Endothelial cell of umbilical vein (primary cell): ENCODE measurements around the gene PCBP4. TPM values are rescaled to one million over a fixed set of nuclear protein-coding genes. Genes with fewer than 3 reads are reported as not detected.
A peak's percentile ranks its signal among the peaks of the same experiment; 100 is the strongest.

Source experiments
- BruUV-seq: library from RNA; stranded (reverse); fragments of 400-500 nt; replicated peaks from 2 replicates; lab custom pipeline; 2021; lab: Mats Ljungman, UMichigan
- CTCF ChIA-PET: fragments of 300-600, 350-600 bp; sonication (Branson Sonifier 250); formaldehyde crosslinking; loops from one replicate; lab custom pipeline; 2021; ENCODE audit warnings: antibody characterized with exemption, inconsistent platforms; lab: Charles Lee
- POLR2A ChIA-PET: fragments of 300-600, 350-600 bp; sonication (Branson Sonifier 250); formaldehyde crosslinking; loops from one replicate; lab custom pipeline; 2021; ENCODE audit warnings: antibody characterized with exemption, inconsistent platforms; lab: Charles Lee
- DNase-seq: peaks from one replicate; pipeline ENCODE4 v3.0.0-alpha.2; 2011; ENCODE audit warnings: low read depth, low spot score
- FAIRE-seq: peaks from 2 replicates; lab custom pipeline; 2011; peaks lifted over from hg19 to GRCh38; lab: Jason Lieb, UNC
- H2AFZ ChIP-seq: 2 replicates; pipeline ENCODE4 v1.6.0; 2012; ENCODE audit warnings: low read depth, low read length, control low read depth, inconsistent platforms
- H3K27ac ChIP-seq: 2 replicates; pipeline ENCODE4 v1.5.1; 2011; ENCODE audit warnings: low read depth, mild to moderate bottlenecking, control low read depth, low read length, moderate library complexity; ENCODE audit not compliant: insufficient read depth
- H3K27me3 ChIP-seq, 2 experiments: 2 replicates each; pipeline versions ENCODE4 v1.6.0 to v1.6.1; 2011; ENCODE audit warnings: low read length in 2 of 2, mixed read lengths in 1 of 2; ENCODE audit not compliant: control insufficient read depth in 2 of 2, insufficient read depth in 2 of 2
- H3K36me3 ChIP-seq, 2 experiments: 2 replicates in 1 of 2; 3 replicates in 1 of 2; pipeline ENCODE4 v1.5.1; 2011; ENCODE audit warnings: low read length in 2 of 2, mild to moderate bottlenecking in 1 of 2, moderate library complexity in 1 of 2; ENCODE audit not compliant: control insufficient read depth in 2 of 2, insufficient read depth in 2 of 2; ENCODE audit errors: extremely low read depth in 1 of 2
- H3K4me1 ChIP-seq: 3 replicates; pipeline ENCODE4 v1.5.1; 2011; ENCODE audit warnings: mild to moderate bottlenecking, low read length; ENCODE audit not compliant: control insufficient read depth, insufficient read depth; ENCODE audit errors: extremely low read depth
- H3K4me2 ChIP-seq: 2 replicates; pipeline ENCODE4 v1.6.1; 2011; ENCODE audit warnings: low read length, control low read depth, mixed read lengths; ENCODE audit not compliant: insufficient read depth
- H3K4me3 ChIP-seq, 3 experiments: fragments of 200-600 bp in 1 of 3; sonication (generic), shearing (Covaris generic) in 1 of 3; replicated peaks in 1 of 3; 2 replicates each; pipeline ENCODE4 v1.5.1; 2011 to 2016; ENCODE audit warnings: control low read depth in 3 of 3, low read length in 3 of 3, mild to moderate bottlenecking in 2 of 3, inconsistent platforms in 1 of 3, low read depth in 1 of 3, moderate library complexity in 1 of 3; ENCODE audit not compliant: insufficient read depth in 1 of 3
- H3K79me2 ChIP-seq: 2 replicates; pipeline ENCODE4 v1.6.0; 2012; ENCODE audit warnings: low read length, inconsistent platforms; ENCODE audit not compliant: control insufficient read depth, insufficient read depth
- H3K9ac ChIP-seq: replicated peaks from 2 replicates; pipeline ENCODE3; 2011; ENCODE audit warnings: low read length, control low read depth; ENCODE audit not compliant: insufficient read depth; ENCODE audit errors: extremely low read depth
- H3K9me1 ChIP-seq: replicated peaks from 3 replicates; pipeline ENCODE4 v1.6.0; 2011; ENCODE audit warnings: mild to moderate bottlenecking, low read length; ENCODE audit not compliant: control insufficient read depth, insufficient read depth; ENCODE audit errors: extremely low read depth
- H3K9me3 ChIP-seq: replicated peaks from 2 replicates; pipeline ENCODE4 v1.5.1; 2012; ENCODE audit warnings: low read length, inconsistent platforms; ENCODE audit not compliant: control insufficient read depth, insufficient read depth
- H4K20me1 ChIP-seq: replicated peaks from 2 replicates; pipeline ENCODE3; 2011; ENCODE audit warnings: mild to moderate bottlenecking, low read length; ENCODE audit not compliant: control insufficient read depth, insufficient read depth; ENCODE audit errors: extremely low read depth
- EZH2 ChIP-seq: IDR thresholded peaks from 2 replicates; pipeline ENCODE4 v1.6.1; 2012; ENCODE audit warnings: borderline replicate concordance, low read depth, mild to moderate bottlenecking, moderate library complexity, low read length, inconsistent platforms; ENCODE audit not compliant: severe bottlenecking
- GATA2 ChIP-seq: IDR thresholded peaks from 2 replicates; pipeline ENCODE4 v1.7.0; 2011; ENCODE audit warnings: low read depth, mild to moderate bottlenecking, moderate library complexity, mixed read lengths, low read length; ENCODE audit not compliant: insufficient read length, insufficient read depth
- MYC ChIP-seq: IDR thresholded peaks from one replicate; pipeline ENCODE4 v1.6.1; 2011; ENCODE audit warnings: mild to moderate bottlenecking, low read depth, low read length
- POLR2A ChIP-seq: IDR thresholded peaks from 2 replicates; pipeline ENCODE4 v1.6.1; 2012; ENCODE audit warnings: low read depth, mild to moderate bottlenecking, control low read depth, low read length
- POLR2AphosphoS5 ChIP-seq: IDR thresholded peaks from 2 replicates; pipeline ENCODE4 v1.6.1; 2012; ENCODE audit warnings: low read depth, mild to moderate bottlenecking, control low read depth, low read length, moderate library complexity; ENCODE audit not compliant: insufficient read depth
- dilution Hi-C: fragments of 300-500 bp; cut with MboI; formaldehyde crosslinking; loops from one replicate; pipeline ENCODE4 v1.15.0; 2019; ENCODE audit warnings: low sequenced_read_pairs; ENCODE audit not compliant: extremely low pct_ligation_motif_present
- intact Hi-C: fragments of 100-400 bp; cut with micrococcal nuclease; formaldehyde crosslinking; loops from one replicate; pipeline ENCODE4 v1.10.0; 2022
- polyA plus RNA-seq, 4 experiments: library from polyadenylated mRNA; depleted of rRNA in 3 of 4; stranded (reverse) in 3 of 4; unstranded in 1 of 4; fragments of >200 nt; gene quantifications; 2 replicates each; pipeline versions ENCODE4 v1.2.1 to v1.2.3, GENCODE V29; 2011 to 2012; ENCODE audit warnings: missing spikeins in 1 of 4
- total RNA-seq: library from RNA; stranded (reverse); gene quantifications from 2 replicates; pipeline ENCODE4 v1.2.3, GENCODE V29; 2021
- TF ChIP-seq, protein P1 (sequence below), 2 donors: IDR thresholded peaks; 1 replicate in 1 of 2; 2 replicates in 1 of 2; pipeline ENCODE4 v1.5.1; 2011; ENCODE audit warnings: low read length in 2 of 2, mild to moderate bottlenecking in 2 of 2, moderate library complexity in 2 of 2, control low read depth in 1 of 2, inconsistent platforms in 1 of 2, low read depth in 1 of 2; ENCODE audit not compliant: insufficient read depth in 1 of 2; ENCODE audit errors: extremely low read depth in 1 of 2

Gene PCBP4
- total and polyA plus RNA-seq, 2 donors (not counting 3 experiments of a cell fraction or from before 2014, with no cell fraction given) = 46.5 to 63.1 TPM

DNA sequence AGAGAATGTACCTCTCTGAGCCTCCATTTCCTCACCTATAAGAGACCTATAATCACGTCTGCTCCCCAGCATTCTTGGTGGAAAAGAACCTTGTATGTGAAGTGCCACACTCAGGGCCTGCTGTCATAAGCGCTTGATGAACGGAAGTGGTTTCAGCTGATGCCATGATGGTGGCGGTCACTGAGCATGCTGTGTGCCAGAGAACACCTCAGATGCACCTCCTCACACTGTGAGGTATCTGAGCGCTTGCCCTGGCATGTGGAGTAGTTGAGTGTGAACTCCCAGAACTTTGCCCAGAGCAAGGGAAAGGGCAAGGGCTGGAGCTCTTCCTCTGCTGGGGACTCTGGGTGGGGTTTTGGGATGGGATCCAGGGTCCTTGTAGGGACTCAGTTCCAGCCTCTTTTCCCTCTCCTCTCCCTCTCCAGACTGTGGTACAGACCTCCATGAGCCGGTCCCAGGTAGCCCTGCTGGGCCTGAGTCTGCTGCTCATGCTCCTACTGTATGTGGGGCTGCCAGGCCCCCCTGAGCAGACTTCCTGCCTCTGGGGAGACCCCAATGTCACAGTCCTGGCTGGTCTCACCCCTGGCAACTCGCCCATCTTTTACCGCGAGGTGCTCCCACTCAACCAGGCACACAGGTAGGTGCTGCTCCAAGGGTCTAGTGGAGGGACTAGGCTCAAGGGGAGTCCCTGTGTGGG, 10.3 kb upstream of the PCBP4 start:
- CTCF ChIA-PET = no interaction called here
- POLR2A ChIA-PET = interaction anchor here (0.6 kb wide), 1 partner anchor 15 kb away, joined by 6 read pairs; no protein-coding TSS in a partner anchor
- FAIRE-seq = no peak
- Histone ChIP-seq H3K4me1 (peaks cover 29% of the 10 kb centered on the region), H3K27me3 (no peaks in the 10 kb centered on the region), H3K79me2 (no peaks in the 10 kb centered on the region), H3K9me3 (no peaks in the 10 kb centered on the region), H2AFZ (no peak overlapping the region), H3K4me3 (no peak overlapping the region), H4K20me1 (no peaks in the 10 kb centered on the region), H3K9ac (no peak overlapping the region), H3K27ac (no peak overlapping the region), H3K9me1 (no peaks in the 10 kb centered on the region), H3K4me2 (no peak overlapping the region), H3K36me3 (no peaks in the 10 kb centered on the region)
- no TSS peak for BruUV-seq
- dilution Hi-C loops = no loop called here
- intact Hi-C loops = no loop called here
- no peak for DNase-seq
- TF ChIP-seq GATA2 = no peak
- TF ChIP-seq POLR2AphosphoS5 = no peak
- TF ChIP-seq MYC = no peak
- TF ChIP-seq POLR2A = no peak

GRCh38 chr3:51975852-51976549, 8.7 kb upstream of the PCBP4 start:
- FAIRE-seq (peak; percentile 70), DNase-seq (peak; percentile 65)
- no peak overlapping the region for H2AFZ ChIP-seq
- no peaks in the 10 kb centered on the region for H3K36me3 ChIP-seq
- H3K79me2 ChIP-seq = no peaks in the 10 kb centered on the region
- no peak overlapping the region for H3K27ac ChIP-seq
- no peaks in the 10 kb centered on the region for H3K9me3 ChIP-seq
- POLR2A ChIA-PET = no interaction called here
- BruUV-seq = no TSS peak
- H3K4me2 ChIP-seq = peak overlapping the region; percentile 67
- no peaks in the 10 kb centered on the region for H4K20me1 ChIP-seq
- H3K4me3 ChIP-seq = peak overlapping the region in 2 of 3 experiments; percentile 47 to 53
- TF ChIP-seq GATA2 (no peak), EZH2 (no peak), POLR2AphosphoS5 (no peak), MYC (no peak)
- TF ChIP-seq, protein P1, sequence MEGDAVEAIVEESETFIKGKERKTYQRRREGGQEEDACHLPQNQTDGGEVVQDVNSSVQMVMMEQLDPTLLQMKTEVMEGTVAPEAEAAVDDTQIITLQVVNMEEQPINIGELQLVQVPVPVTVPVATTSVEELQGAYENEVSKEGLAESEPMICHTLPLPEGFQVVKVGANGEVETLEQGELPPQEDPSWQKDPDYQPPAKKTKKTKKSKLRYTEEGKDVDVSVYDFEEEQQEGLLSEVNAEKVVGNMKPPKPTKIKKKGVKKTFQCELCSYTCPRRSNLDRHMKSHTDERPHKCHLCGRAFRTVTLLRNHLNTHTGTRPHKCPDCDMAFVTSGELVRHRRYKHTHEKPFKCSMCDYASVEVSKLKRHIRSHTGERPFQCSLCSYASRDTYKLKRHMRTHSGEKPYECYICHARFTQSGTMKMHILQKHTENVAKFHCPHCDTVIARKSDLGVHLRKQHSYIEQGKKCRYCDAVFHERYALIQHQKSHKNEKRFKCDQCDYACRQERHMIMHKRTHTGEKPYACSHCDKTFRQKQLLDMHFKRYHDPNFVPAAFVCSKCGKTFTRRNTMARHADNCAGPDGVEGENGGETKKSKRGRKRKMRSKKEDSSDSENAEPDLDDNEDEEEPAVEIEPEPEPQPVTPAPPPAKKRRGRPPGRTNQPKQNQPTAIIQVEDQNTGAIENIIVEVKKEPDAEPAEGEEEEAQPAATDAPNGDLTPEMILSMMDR (IDR thresholded peaks at IDR 0.05; ENCODE audit: extremely low read depth in 1 of 2, insufficient read depth in 1 of 2, low read depth in 1 of 2, low read length in 2 of 2) = peak in 1 of 2 donors; percentile 36
- intact Hi-C loops (loop anchor here (1.0 kb wide), 1 partner anchor 7 kb away; the partner anchor contains the start of gene ACY1), dilution Hi-C loops (no loop called here)
- peaks cover 22% of the 10 kb centered on the region for H3K4me1 ChIP-seq
- H3K27me3 ChIP-seq = no peaks in the 10 kb centered on the region
- CTCF ChIA-PET = interaction anchor here (1.1 to 3.3 kb wide), 3 partner anchors 11 to 34 kb away, joined by 3 to 46 read pairs (median 3); partner anchors contain the start of genes PARP3, RPL29 and RRP9
- no peak overlapping the region for H3K9ac ChIP-seq
- no peaks in the 10 kb centered on the region for H3K9me1 ChIP-seq
